C4-2B (cell line): ENCODE measurements around the gene MNAT1.

Source experiments
- CTCF ChIP-seq: fragments of 450-650 bp; conservative IDR thresholded peaks from 2 replicates; pipeline ENCODE4 v1.5.1; 2017; ENCODE audit warnings: mild to moderate bottlenecking
- ZFX ChIP-seq: fragments of 450-650 bp; IDR thresholded peaks from 2 replicates; pipeline ENCODE4 v1.6.1; 2017

DNA sequence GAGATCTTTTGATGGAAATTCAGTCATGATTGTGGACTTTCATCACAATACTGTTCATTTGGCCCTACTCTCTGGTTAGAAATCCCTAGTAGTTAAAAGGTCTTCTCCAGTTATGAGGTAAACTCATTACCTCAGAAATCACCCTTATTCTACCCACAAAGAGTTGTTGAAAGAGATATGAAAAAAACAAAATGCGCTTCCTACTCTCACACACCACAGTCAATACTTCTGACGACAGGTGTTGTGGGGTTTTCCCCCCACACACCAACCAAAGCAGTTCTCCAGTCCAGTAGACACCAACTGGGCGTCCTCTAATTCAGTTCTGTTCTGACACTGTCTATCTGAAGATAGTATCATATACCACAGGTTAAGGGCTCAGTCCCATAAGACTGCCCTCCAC lies 191.4 kb downstream of the MNAT1 start:
- TF ChIP-seq CTCF: no peak
- no peak for TF ChIP-seq ZFX
